GM23338 (cell line): ENCODE measurements around the gene SURF4. TPM values are rescaled to one million over a fixed set of nuclear protein-coding genes. Genes with fewer than 3 reads are reported as not detected.

ENCODE experiments used
- ATAC-seq: fragments of 200-7000 bp; cut with Tn5 transposase; 3 replicates; pipeline ENCODE4 v1.9.1; 2020
- DNase-seq: peaks from one replicate; pipeline ENCODE4 v3.0.0-alpha.2; 2015; ENCODE audit warnings: low spot score
- H2AFZ ChIP-seq: fragments of 200-600 bp; sonication (generic); 2 replicates; pipeline ENCODE4 v1.8.0; 2016; ENCODE audit warnings: antibody characterized with exemption, mild to moderate bottlenecking, moderate library complexity
- H3F3A ChIP-seq: fragments of 200-600 bp; sonication (generic); replicated peaks from 2 replicates; pipeline ENCODE4 v1.8.0; 2017; ENCODE audit warnings: antibody characterized with exemption, mixed run types, low read depth
- H3K27ac ChIP-seq: fragments of 200-600 bp; sonication (generic); 2 replicates; pipeline ENCODE4 v1.6.1; 2016; ENCODE audit warnings: low read depth
- H3K27me3 ChIP-seq: fragments of 200-600 bp; sonication (generic); 2 replicates; pipeline ENCODE4 v1.8.0; 2016; ENCODE audit warnings: mild to moderate bottlenecking, mixed run types, moderate library complexity; ENCODE audit not compliant: insufficient read depth
- H3K36me3 ChIP-seq: fragments of 200-600 bp; sonication (generic); 2 replicates; pipeline ENCODE4 v1.8.0; 2016; ENCODE audit warnings: mild to moderate bottlenecking; ENCODE audit not compliant: insufficient read depth
- H3K4me1 ChIP-seq: fragments of 200-600 bp; sonication (generic); 2 replicates; pipeline ENCODE4 v1.8.0; 2016; ENCODE audit warnings: mild to moderate bottlenecking, moderate library complexity; ENCODE audit not compliant: insufficient read depth
- H3K4me2 ChIP-seq: fragments of 200-600 bp; sonication (generic); 2 replicates; pipeline ENCODE4 v1.7.1; 2017; ENCODE audit warnings: mixed run types
- H3K4me3 ChIP-seq: fragments of 200-600 bp; sonication (generic); 2 replicates; pipeline ENCODE4 v1.6.1; 2016; ENCODE audit warnings: mixed run types
- H3K79me2 ChIP-seq: fragments of 200-600 bp; sonication (generic); replicated peaks from 2 replicates; pipeline ENCODE4 v1.8.0; 2017; ENCODE audit warnings: mild to moderate bottlenecking; ENCODE audit not compliant: insufficient read depth
- H3K9me2 ChIP-seq: fragments of 200-600 bp; sonication (generic); 2 replicates; pipeline ENCODE4 v1.8.0; 2017; ENCODE audit not compliant: insufficient read depth
- H4K20me1 ChIP-seq: fragments of 200-600 bp; sonication (generic); replicated peaks from 2 replicates; pipeline ENCODE4 v1.8.0; 2017; ENCODE audit warnings: mild to moderate bottlenecking; ENCODE audit not compliant: insufficient read depth
- H3K27ac Mint-ChIP-seq: 2 replicates; pipeline ENCODE4 v1.8.0; 2020; ENCODE audit warnings: inconsistent platforms, mild to moderate bottlenecking, moderate library complexity, mixed read lengths
- H3K27me3 Mint-ChIP-seq: 3 replicates; pipeline ENCODE4 v1.8.0; 2022; ENCODE audit warnings: low read depth, mild to moderate bottlenecking, moderate library complexity, mixed read lengths, inconsistent platforms; ENCODE audit not compliant: insufficient read depth, poor library complexity
- H3K36me3 Mint-ChIP-seq: 3 replicates; pipeline ENCODE4 v1.8.0; 2021; ENCODE audit warnings: low read depth, mild to moderate bottlenecking, inconsistent platforms, moderate library complexity, mixed read lengths
- H3K4me1 Mint-ChIP-seq: 3 replicates; pipeline ENCODE4 v1.8.0; 2020; ENCODE audit warnings: mild to moderate bottlenecking, inconsistent platforms, mixed read lengths
- H3K4me3 Mint-ChIP-seq: 3 replicates; pipeline ENCODE4 v1.8.0; 2021; ENCODE audit warnings: moderate library complexity, mild to moderate bottlenecking, inconsistent platforms, mixed read lengths
- H3K9me3 Mint-ChIP-seq: 3 replicates; pipeline ENCODE4 v1.8.0; 2020; ENCODE audit warnings: moderate library complexity, mild to moderate bottlenecking, inconsistent platforms, mixed read lengths
- CREB1 ChIP-seq: fragments of 250-450 bp; sonication (Bioruptor Pico); IDR thresholded peaks from 2 replicates; pipeline ENCODE4 v1.5.0; 2020; ENCODE audit warnings: low read depth, mild to moderate bottlenecking, moderate library complexity
- CTCF ChIP-seq, 2 experiments: fragments of 200-600 bp in 1 of 2; sonication (generic) in 1 of 2; conservative IDR thresholded peaks; 2 replicates each; pipeline versions ENCODE4 v1.5.1 to v1.6.1; 2016 to 2017; ENCODE audit warnings: antibody characterized with exemption in 2 of 2, low read depth in 2 of 2, mild to moderate bottlenecking in 2 of 2, moderate library complexity in 1 of 2
- ETS1 ChIP-seq: IDR thresholded peaks from 2 replicates; pipeline ENCODE4 v1.6.1; 2016; ENCODE audit warnings: antibody characterized with exemption
- EZH2phosphoT487 ChIP-seq: fragments of 200-600 bp; sonication (generic); IDR thresholded peaks from one replicate; pipeline ENCODE4 v1.8.1; 2018; ENCODE audit warnings: antibody characterized with exemption; ENCODE audit not compliant: unreplicated experiment
- JUNB ChIP-seq: IDR thresholded peaks from one replicate; pipeline ENCODE4 v1.6.1; 2016; ENCODE audit warnings: antibody characterized with exemption; ENCODE audit not compliant: unreplicated experiment
- NANOG ChIP-seq: IDR thresholded peaks from 2 replicates; pipeline ENCODE4 v1.6.1; 2016; ENCODE audit warnings: antibody characterized with exemption, borderline replicate concordance
- POLR2AphosphoS5 ChIP-seq: IDR thresholded peaks from 2 replicates; pipeline ENCODE4 v1.6.1; 2016; ENCODE audit warnings: antibody characterized with exemption, low read depth
- REST ChIP-seq: IDR thresholded peaks from one replicate; pipeline ENCODE4 v1.6.1; 2018; ENCODE audit warnings: antibody characterized with exemption; ENCODE audit not compliant: unreplicated experiment
- STAT1 ChIP-seq: IDR thresholded peaks from one replicate; pipeline ENCODE4 v1.6.1; 2016; ENCODE audit warnings: antibody characterized with exemption; ENCODE audit not compliant: unreplicated experiment
- ZNF114 ChIP-seq: fragments of 250-450 bp; sonication (Bioruptor Pico); IDR thresholded peaks from 2 replicates; pipeline ENCODE4 v1.5.0; 2020; ENCODE audit warnings: mild to moderate bottlenecking, moderate library complexity
- ZNF331 ChIP-seq: fragments of 250-450 bp; sonication (Bioruptor Pico); IDR thresholded peaks from 2 replicates; pipeline ENCODE4 v1.5.0; 2020; ENCODE audit warnings: low read depth, mild to moderate bottlenecking, moderate library complexity
- polyA plus RNA-seq: library from polyadenylated mRNA; unstranded; fragments of >200 nt; fragmentation: Nextera tagmentation; extraction: Ambion mirVana; gene quantifications from 2 replicates; pipeline ENCODE4 v1.2.1, GENCODE V29; 2016
- total RNA-seq: library from RNA; depleted of rRNA; stranded (reverse); fragments of >200 nt; shearing (Covaris generic); gene quantifications from 2 replicates; pipeline ENCODE4 v1.2.3, GENCODE V29; 2014

The SURF4 gene
- total and polyA plus RNA-seq, 2 experiments from 2014 or later, result 66.3 to 242 TPM

DNA sequence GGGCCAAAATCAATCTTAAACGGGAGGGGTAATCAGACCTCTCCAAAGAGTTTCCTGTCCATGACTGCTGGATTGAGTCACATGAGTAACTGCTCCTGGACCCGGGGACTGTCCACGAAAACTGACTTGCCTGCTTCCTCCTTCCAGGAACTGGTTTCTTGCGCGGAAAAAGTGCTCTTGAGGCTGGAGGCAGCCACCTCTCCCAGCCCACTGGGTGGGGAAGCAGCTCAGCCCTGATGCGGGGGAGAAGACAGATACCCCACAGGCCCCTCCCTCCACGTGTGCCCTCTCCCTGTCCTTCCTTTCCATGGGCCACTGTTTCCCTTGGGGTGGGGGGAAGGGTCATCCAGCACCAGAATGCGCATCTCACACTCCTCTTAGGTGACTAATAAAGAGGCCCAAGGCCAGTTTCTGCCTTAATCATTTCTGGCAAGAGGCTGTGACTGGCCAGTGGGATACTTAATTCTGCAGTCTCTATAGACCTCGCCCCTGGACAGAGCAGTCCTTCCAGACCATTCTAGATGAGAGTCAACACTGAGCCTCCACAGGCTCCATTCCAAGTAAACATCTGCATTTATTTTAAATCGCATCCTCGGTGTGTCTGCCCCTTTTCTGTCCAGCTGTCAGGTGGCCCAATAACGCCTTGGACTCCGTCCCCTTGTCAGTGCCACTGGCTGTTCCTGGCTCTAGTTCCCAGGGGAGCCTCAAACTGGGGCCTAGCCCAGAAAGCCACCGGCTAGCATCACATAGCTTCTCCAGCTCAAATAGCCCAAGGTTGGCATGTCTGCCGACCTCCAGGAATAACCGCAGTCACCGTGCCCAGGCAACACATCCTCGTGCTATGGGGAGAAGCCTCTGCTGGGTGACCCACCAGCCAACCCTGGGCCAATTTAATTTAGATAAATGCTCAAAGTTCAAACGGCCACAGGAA lies 29.9 kb upstream of the SURF4 start (continued):
- TF ChIP-seq REST (no peak), ETS1 (no peak), NANOG (no peak), ZNF114 (CRISPR knock-in tag) (no peak), JUNB (no peak), EZH2phosphoT487 (no peak), ZNF331 (CRISPR knock-in tag) (no peak), POLR2AphosphoS5 (no peak)

DNA sequence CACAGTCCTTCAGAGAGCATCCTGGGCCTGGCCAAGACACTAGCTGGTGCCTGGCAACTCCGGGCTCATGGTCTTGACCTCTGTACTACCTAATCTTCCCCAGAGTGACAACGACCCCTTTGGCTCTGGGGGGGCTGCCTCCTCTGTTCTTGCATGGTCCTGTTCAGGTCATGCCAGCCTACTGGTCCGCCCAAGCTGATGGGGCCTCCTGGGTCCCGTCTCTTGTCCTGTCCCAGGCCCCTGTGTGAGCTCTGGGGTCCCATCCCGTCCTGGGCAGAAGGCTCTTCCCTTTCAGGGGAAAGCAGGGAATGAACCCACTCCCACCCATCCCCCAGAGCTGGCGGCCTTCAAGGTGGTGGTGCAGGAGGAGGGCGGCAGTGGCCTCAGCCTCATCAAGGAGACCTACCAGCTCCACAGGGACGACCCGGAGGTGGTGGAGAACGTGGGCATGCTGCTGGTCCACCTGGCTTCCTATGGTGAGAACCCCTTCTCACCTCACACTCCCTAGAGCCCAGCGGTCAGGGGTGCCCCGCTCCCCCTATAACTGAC lies 28.7 kb upstream of the SURF4 start:
- Histone ChIP-seq H3K27ac (no peak overlapping the region), H3K9me2 (no peaks in the 10 kb centered on the region), H3K4me3 (no peak overlapping the region), H3K27me3 (no peaks in the 10 kb centered on the region), H4K20me1 (no peaks in the 10 kb centered on the region; the same call in 1 of the 2 replicates), H3F3A (0 out of 2 replicates have a peak, but pooled peaks cover 13% of the 10 kb centered on the region), H3K79me2 (no peaks in the 10 kb centered on the region), H3K4me2 (no peak overlapping the region), H2AFZ (no peak overlapping the region), H3K4me1 (no peaks in the 10 kb centered on the region), H3K36me3 (peaks cover 6% of the 10 kb centered on the region; the same call in 1 of the 2 replicates)
- no peak overlapping the region; the same call in 2 of the 3 replicates for H3K4me3 Mint-ChIP-seq
- DNase-seq (no peak), ATAC-seq (no peak)
- peaks cover 3% of the 10 kb centered on the region; the same call in 2 of the 3 replicates for H3K4me1 Mint-ChIP-seq
- no peak overlapping the region for H3K27ac Mint-ChIP-seq
- H3K9me3 Mint-ChIP-seq, result no peaks in the 10 kb centered on the region; the same call in 2 of the 3 replicates
- H3K27me3 Mint-ChIP-seq, result peaks cover 23% of the 10 kb centered on the region
- H3K36me3 Mint-ChIP-seq, result peaks cover 38% of the 10 kb centered on the region
- TF ChIP-seq ZNF114 (CRISPR knock-in tag) (no peak), POLR2AphosphoS5 (no peak), ZNF331 (CRISPR knock-in tag) (no peak), ETS1 (no peak), STAT1 (no peak), CREB1 (CRISPR knock-in tag) (no peak), CTCF (conservative IDR thresholded peaks at IDR 0.05; ENCODE audit: low read depth in 2 of 2) (no peak), EZH2phosphoT487 (no peak)
